DMS53 (cell line): ENCODE measurements around the gene CTSL.

Source experiments
- DNase-seq: peaks from one replicate; lab custom pipeline; 2025; lab: John Stamatoyannopoulos, UW

The CTSL gene

DNA sequence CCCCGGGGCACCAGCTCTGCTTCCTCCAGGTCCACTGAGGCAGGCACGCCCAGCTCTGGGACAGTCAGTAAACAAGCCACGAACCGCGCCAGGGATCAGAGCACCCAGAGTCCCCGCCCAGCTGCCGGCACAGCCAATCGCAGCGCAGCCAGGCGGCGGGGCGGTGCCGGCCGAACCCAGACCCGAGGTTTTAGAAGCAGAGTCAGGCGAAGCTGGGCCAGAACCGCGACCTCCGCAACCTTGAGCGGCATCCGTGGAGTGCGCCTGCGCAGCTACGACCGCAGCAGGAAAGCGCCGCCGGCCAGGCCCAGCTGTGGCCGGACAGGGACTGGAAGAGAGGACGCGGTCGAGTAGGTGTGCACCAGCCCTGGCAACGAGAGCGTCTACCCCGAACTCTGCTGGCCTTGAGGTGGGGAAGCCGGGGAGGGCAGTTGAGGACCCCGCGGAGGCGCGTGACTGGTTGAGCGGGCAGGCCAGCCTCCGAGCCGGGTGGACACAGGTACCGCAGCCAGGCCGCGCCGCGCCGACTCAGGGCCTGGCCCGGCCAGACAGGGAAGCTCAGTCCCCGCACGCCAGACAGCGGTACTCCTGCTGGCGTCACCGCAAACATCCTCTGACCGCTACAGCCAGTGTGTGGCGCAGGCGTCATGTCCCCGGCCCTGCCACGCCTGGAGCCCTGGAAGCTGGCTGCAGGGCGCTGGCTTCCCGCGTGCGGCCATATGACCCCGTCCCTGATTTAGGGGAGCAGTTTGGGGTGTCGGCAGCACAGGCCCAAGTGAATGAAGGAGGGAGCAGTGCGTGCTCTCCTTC, at the start of gene CTSL:
Gene CTSL (plus strand): TSS at position 220 of the 810 bp plus-strand sequence. CDS start 1,485 bp downstream, outside the sequence.
- peak; percentile 87 for DNase-seq

DNA sequence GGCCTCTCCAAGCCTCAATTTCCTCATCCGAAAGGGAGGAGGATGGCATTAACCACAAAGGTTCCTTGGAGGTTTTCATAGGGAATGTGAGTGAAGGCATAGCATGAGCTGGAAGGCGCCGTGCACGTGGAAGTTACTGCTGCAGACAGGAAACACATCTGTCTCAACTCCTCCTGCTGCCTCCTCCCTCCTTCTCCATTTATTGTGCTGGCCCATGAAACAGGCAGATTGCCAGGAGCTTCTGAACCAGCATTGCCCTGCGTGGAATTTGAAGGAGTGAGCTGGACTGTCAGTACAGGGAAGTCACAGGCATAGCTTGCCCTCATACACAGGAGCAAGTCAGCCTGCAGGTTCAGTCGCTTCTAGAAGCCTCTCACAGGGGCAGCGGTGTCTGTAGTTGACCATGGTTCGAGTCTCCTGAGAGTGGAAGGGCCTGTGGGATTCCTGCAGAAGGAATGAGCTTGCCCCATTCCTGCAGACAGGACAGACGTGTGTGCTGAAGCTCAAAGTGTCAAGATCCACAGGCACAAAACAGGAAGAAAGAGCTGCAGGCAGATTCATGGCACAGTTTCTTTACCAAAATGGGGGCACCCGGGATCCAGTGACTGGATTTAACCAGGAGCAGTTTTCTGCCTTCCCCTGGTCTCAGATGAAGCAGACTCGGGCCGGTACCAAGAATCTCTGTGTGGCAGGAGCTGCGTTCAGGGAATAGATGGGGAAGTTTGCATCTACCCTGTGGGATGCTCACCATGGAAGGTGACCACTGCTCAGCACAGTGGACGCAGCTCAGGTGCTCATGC, 48.7 kb upstream of the CTSL start:
- no peak for DNase-seq

DNA sequence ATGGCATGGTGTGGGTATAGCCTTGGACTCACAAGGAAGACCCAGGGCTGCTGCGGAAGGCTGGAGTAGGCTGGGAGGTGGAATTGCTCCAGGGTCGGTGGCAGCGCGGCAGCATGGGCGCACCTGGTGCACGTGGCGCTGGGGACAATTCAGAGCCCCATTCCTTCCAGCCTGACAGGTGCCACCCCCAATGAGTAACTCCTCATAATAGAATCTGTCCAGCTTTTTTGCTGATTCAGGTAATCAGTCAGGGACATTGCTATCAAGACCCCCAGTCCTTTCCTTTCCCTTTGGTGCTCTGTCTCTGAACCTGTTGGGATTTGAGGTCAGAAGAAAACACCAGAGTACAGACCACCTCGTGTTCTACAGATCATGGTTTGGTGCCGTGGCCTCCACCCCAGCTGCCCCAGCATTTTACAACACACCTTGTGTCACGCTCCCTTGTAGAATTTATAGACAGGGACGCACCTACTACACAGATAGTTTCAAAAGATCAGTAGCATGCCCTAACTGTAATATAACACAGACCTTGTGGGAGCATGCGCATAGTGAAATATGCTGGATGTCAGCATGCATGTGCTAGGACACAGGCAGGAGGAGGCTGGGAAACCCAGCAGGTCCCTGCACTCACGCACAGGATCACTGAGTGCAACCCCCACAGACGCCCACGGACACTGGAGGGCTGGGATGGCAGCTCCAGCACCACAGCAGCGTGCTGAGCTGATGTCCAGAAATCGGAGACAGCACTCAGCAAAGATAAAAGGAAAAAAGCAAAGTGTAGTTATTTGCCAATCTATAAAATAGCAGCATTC, 47.9 kb upstream of the CTSL start:
- DNase-seq = no peak

DNA sequence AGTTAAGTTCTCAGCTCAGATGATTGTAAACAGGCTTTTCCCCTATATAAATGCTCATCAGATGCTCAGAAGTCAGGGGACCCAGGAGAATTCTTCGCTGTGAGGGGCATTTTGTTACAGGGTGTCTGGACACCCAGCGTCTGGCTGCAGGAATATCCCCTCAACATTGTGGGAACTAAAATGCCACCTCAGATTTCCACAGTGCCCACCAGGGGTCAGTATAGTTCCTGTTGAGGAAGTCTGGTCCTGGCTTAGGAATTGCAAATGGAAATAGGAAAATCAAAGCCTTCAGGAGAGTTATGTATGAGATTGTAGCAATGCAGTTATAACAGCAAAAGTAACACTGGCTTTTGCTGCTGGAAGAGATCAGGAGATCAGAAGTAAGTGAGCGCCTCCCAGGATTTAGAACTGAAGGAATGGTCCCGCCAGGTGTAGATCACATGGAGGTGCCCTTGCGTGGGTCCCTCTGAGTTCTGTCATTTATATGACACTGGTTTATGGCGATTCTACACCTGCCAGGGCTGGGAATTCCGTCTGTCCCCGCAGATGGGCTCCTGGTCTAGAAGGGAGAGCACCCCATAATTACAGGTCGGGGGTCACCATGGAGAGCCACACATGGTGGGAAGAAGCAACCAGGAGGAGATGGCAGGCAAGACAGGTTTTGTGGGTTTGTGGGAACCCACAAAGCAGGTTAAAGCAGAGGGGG, 47.1 kb upstream of the CTSL start:
- peak; percentile 70 for DNase-seq

DNA sequence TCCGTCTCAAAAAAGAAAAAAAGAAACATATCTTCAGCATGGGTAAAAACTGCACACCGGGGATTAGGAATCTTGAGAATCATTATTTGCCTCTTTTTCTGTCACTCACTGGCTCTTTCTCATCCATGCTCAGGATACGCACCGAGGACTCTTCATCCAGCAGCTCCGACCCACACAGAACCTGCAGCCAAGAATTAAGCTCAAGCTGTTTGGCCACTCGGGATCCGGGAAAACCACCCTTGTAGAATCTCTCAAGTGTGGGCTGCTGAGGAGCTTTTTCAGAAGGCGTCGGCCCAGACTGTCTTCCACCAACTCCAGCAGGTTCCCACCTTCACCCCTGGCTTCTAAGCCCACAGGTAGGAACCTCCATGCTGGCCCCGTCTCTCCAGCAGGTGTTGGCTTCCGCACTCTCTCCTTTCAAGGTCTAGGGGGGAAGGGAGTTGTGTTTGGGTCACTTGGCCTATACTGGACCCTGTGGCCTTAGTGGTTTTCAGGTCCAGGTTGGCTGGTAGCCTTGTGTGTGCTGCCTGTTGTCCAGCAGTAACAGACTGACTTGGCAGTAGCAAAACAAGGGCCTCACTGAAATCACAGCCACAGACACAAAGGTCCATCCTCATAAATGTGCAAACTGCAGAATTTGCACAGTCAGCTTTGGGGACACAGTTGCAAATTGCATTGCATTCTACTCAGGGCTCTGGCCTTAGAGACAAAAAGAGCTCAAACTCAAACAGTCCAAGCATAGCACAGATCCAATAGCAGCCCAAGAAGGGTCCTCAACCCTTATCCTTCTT, 44.5 kb upstream of the CTSL start:
- DNase-seq = no peak

DNA sequence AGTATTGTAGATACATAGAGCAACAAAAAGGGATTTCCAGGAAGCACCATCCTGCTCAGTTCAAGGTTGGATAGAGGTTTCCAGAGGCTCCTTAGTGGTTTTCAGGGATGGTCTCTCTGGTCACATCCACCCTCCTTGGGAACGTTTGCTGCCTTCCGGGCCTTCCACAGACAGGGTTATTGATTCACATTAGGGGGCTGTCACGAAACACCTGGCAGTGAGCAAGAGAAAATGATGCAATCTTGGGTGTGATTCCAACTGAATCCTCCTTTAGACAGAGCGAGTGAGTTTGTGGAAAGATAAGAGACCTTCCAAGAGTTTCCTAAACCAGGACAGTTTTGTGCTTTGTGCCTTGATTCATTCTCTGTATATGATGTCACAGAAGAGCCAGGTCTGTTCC, 43.8 kb upstream of the CTSL start:
- DNase-seq = no peak

- no peak for DNase-seq
These were observed 43.3 kb upstream of the CTSL start for GRCh38 chr9:87682618-87683017.

- no peak for DNase-seq
These were observed 41.9 kb upstream of the CTSL start for GRCh38 chr9:87683751-87684626.

- peak; percentile 37 for DNase-seq
These were observed 41.2 kb upstream of the CTSL start for GRCh38 chr9:87684627-87685219.

- no peak for DNase-seq
These were observed 40.5 kb upstream of the CTSL start for GRCh38 chr9:87685441-87685840.

DNA sequence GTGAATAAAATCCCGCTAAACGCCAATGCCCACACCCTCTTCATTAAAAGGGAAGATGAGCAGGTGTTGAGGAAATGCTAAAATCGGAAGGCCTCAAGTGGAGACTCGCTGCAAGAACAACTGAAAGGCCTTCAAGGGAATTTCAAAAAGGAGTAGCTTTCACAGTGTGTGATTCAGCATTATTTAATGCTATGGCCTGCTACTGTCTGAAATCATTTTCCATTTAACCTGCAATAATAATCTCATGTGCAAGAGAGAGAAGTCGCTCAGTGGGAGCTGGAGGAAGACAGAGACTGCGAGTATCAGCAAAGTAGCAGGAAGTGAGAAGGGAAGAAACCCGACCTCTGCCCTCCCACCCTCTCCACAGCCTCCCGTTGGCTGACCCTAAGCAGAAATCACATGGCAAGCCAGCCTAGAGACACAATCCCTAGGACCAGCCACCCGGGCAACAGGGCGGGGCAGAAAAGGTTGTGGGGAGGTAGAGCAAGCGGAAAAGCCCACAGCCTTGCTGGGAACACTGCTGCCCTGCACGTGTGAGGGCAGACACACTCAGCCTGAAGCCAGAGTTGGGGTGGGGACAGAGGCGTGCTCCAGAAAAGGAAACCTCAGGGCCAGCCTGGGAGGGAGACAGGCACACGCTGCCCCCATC, 39.9 kb upstream of the CTSL start:
- no peak for DNase-seq

GRCh38 chr9:87686520-87687090, 39.3 kb upstream of the CTSL start:
- no peak for DNase-seq

DNA sequence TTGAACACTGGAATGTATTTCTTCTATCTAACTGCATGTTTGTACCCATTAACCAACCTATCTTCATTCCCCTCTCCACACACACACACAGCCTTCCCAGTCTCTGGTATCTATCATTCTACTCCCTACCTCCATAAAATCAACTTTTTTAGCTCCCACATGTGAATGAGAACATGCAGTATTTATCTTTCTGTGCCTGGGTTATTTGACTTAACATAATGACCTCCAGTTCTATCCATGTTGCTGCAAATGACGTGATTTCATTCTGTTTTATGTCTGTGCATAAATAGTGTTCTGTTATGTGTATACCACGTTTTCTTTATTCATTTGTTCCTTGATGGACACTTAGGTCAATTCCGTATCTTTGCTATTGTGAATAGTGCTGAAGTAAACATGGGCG, 38.7 kb upstream of the CTSL start:
- no peak for DNase-seq

- DNase-seq = no peak
These were observed 31.6 kb upstream of the CTSL start for GRCh38 chr9:87694236-87694755.

DNA sequence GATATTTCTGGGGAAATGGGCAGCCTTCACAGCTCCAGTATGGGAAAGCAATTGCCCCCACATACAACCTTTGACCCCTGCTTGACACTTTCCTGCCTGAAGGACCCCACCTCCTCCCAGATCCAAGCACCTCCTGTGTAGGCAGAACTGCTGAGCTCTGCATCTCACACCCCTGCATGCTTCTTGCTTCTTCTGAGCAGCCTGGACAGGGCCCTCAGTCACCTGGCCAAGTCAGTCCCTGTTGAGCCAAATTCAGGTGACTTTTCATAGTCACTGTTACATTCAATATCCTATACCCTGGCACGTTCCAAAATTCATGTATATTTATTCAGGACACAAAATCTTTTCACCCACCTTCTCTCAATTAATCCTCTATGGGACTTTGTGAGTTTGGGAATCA, 30.4 kb upstream of the CTSL start:
- no peak for DNase-seq

GRCh38 chr9:87696641-87697040, 29.3 kb upstream of the CTSL start:
- DNase-seq = no peak

- DNase-seq = no peak
These were observed 27.7 kb upstream of the CTSL start for GRCh38 chr9:87698069-87698809.

DNA sequence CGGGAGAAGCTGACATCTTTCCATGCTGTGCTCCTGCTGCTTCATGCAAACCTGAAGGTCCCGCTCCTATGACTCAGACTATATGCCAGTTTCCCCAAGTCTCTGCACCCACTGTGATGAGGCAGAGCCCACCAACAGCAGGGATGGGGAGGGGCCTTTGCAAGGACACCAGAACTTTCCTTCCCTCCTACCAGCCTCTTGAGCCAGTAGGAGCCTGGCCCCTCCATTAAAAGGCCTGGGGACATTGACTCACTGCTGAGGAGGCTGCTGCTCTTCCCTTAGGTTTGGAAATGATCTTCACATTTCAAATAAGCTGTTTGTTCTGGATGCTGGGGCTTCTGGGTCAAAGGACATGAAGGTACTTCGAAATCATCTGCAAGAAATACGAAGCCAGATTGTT, 26.1 kb upstream of the CTSL start:
- no peak for DNase-seq
